Fibroblast of mammary gland (primary cell): Measurements from ENCODE around the gene TUNAR.

Experiments used
- DNase-seq: peaks from one replicate; pipeline ENCODE4 v3.0.0-alpha.2; 2010; ENCODE audit warnings: low read depth
- H3K4me3 ChIP-seq: 2 replicates; pipeline ENCODE4 v1.5.1; 2011; ENCODE audit warnings: low read depth, mild to moderate bottlenecking, low read length, moderate library complexity; ENCODE audit not compliant: control insufficient read depth
- TF ChIP-seq, protein P1 (sequence below): conservative IDR thresholded peaks from 2 replicates; pipeline ENCODE4 v1.5.1; 2011; ENCODE audit warnings: low read depth, low read length, inconsistent platforms; ENCODE audit not compliant: control insufficient read depth, insufficient read depth

The TUNAR gene

DNA sequence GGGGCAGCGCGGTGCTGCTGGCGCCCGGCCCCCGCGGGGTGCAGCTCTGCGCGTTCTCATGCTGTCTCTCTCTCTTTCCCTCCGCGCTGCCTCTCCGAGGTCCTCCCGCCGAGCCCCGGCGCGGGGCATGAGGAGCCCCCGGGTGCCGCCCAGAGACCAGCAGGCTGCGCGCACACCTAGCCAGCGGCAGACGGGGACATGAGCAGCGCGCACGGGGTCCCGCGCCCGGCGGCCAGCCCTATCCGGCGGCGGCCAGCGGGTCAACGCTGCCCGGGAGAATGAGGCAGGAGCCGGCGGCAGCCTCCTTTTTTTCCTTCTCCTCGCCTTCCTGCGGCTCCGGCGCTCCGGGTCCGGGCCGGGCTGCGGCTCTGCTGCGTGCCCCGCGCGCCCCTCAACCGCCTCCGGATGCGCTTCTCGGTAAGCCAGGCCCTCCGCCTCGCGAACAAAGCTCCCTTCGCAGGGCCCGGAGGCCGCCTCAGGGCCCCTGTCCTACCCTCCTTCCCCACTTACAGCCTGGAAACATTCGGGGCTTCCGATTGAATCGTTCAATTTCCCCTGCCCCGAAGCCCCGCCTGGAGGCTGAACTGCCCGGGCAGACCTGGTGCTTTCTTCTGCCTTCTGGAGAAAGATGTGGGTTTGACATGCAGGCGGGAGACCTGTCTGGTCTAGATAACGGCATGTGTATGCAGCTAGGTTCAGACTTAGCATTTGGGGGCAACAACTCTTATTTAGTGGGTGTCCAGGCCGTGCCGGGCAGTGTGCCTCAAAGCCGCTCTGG is at the start of gene TUNAR:
TSS of gene TUNAR (plus strand) at position 72 of the 778 bp plus-strand sequence.
- DNase-seq = no peak
- H3K4me3 ChIP-seq = no peak within 1 kb of the TSS
- TF ChIP-seq, protein P1, sequence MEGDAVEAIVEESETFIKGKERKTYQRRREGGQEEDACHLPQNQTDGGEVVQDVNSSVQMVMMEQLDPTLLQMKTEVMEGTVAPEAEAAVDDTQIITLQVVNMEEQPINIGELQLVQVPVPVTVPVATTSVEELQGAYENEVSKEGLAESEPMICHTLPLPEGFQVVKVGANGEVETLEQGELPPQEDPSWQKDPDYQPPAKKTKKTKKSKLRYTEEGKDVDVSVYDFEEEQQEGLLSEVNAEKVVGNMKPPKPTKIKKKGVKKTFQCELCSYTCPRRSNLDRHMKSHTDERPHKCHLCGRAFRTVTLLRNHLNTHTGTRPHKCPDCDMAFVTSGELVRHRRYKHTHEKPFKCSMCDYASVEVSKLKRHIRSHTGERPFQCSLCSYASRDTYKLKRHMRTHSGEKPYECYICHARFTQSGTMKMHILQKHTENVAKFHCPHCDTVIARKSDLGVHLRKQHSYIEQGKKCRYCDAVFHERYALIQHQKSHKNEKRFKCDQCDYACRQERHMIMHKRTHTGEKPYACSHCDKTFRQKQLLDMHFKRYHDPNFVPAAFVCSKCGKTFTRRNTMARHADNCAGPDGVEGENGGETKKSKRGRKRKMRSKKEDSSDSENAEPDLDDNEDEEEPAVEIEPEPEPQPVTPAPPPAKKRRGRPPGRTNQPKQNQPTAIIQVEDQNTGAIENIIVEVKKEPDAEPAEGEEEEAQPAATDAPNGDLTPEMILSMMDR = no peak

DNA sequence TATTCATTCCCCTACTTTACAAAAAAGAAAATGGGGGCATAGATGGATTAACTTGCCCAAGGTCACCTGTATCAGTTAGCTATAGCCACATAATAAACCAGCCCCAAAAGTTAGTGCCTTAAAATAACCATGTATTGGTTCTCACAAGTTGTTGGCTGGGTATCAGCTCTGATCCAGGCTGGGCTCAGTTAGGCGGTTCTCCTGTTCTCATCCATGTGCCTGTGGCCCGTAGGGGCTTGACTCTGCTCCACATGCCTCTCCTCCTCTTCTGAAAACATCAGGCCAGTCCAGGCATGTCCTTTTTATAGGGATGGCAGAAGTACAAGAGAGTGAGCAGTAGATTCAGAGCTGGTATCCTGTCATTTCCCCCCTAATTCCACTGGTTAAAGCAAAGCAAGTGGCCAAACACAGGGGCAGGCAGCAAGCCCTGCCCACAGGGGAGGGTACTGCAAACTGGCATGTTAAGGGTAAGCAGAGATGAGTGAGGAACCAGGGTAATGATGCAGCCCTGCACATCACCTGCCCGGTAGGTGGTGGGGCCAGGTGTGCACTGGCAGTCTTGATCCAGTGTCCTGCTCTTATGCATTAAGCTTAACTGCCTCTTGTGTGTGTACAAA is 47.9 kb upstream of the TUNAR start:
- TF ChIP-seq, protein P1 = no peak
- no peak for DNase-seq
- no peak overlapping the region for H3K4me3 ChIP-seq

- no peak overlapping the region for H3K4me3 ChIP-seq
- DNase-seq = no peak
- TF ChIP-seq, protein P1 = no peak
These were observed 47.3 kb upstream of the TUNAR start for GRCh38 chr14:95829321-95829720.

DNA sequence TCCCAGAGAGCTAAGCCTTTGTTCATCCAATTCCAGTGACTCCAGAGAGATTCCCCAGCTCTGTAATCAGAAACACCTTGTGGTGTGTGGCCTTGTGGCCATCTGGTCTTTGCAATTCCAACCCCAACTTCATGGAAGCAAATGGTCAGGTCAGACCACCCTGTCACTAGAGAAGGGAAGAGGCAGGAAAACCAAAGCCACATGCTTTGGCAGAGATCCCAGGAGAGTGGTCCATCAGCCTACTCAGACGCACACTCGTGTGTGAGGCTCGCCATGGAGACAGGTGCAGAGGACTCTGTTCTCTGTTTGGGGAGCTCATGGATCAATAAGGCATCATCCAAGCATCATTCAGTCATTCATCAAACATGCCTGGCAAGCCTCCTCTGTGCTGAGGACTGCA is 46.2 kb upstream of the TUNAR start:
- TF ChIP-seq, protein P1 = no peak

DNA sequence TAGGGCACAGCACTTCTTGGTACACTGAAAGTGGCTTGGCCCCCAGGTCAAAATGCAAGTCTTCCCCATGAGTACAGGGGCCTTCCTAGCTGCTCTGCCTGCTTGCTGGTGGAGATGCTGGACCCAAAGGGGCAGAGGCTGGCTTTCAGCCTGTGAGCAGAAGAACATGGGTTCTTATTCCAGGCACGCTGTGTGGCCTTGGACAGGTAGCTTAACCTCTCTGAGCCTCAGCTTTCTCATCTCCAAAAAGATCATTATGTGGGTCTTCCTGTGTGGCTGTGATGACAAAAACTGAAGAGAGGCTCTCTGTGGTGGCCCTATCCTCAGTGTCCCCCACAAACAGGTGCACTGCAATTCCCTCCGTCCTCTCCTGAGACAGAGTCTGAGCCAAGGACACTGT is 45.6 kb upstream of the TUNAR start:
- H3K4me3 ChIP-seq = no peak overlapping the region
- TF ChIP-seq, protein P1 = no peak
- DNase-seq = no peak

More for the DNA sequence above, 46.2 kb upstream of the TUNAR start:
- no peak overlapping the region for H3K4me3 ChIP-seq
- no peak for DNase-seq

DNA sequence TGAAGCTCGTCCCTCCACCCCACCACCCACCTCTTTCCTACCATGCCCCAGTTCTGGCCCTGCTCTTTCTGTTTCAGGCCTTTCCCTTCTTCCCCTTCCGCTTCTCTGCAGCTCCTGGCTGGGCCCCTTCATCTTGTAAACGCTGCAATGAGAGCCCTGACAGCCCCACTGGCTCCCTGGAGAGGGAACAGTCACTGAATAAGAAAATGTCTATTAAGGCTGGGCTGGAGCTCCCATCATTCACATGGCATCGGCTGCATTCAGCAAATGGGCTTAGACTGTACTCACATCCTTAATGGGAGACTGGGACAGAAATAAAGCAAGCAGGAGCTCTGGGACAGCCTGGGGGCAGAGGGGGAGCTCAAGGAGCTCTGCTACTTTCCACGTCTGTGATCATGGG is 45.2 kb upstream of the TUNAR start:
- DNase-seq = no peak
- TF ChIP-seq, protein P1 = no peak
- H3K4me3 ChIP-seq = no peak overlapping the region
